ENCODE data around the gene ANKS6.

DNA sequence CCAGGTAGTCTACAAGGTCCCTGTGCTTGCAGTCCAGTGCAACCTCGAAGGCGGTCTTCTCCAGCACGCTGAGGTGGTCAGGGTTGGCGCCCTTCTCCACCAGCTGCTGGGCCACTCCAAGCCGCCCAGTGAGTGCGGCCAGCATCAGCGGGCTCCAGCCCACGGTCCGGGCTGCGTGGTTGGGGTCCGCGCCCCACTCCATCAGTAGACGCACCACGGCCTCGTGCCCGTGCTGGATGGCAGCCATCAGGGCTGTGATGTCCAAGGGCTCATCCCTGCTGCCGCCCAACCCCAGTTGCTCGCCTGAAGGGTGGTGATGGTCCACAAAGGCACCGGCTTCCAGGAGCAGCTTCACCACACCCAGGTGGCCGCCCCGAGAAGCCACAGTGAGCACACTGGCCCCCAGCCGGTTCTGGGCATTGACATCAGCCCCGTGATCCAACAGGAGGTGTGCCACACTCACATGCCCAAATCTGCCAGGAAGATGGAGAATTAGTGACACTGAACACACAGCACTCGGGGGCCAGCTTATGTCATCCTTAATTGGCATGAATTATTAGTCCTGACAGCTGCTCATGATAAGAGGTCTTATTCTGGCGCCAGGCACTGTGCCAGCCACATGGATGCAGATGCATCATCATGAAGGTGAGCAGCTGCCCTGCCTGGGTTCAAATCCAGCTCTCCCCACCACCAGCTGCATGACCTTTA, 6.1 kb downstream of the ANKS6 start:
- TF ChIP-seq EZH2 (IDR thresholded peaks at IDR 0.05; ENCODE audit: borderline replicate concordance, insufficient read depth, low read length, poor library complexity, severe bottlenecking) (no peak), RAD21 (conservative IDR thresholded peaks at IDR 0.05) (no peak)

Data from neural cell (in vitro differentiated cells).